Skeletal muscle satellite cell (primary cell): ENCODE data around the gene AKR1C2.
A peak's percentile ranks its signal among the peaks of the same experiment; 100 is the strongest.
"Not testable (repeated sequence)": the region's sequence is repeated elsewhere in the genome, so short reads cannot be mapped to it uniquely, and the experiment has no call there.

Experiments
- H3K27me3 ChIP-seq: 2 replicates; pipeline ENCODE4 v1.7.0; 2013; ENCODE audit warnings: low read length; ENCODE audit not compliant: control insufficient read depth, insufficient read depth
- H3K36me3 ChIP-seq: 2 replicates; pipeline ENCODE4 v1.7.0; 2013; ENCODE audit warnings: mild to moderate bottlenecking, control low read depth, low read length; ENCODE audit not compliant: insufficient read depth
- H3K4me1 ChIP-seq: 2 replicates; pipeline ENCODE4 v1.7.0; 2013; ENCODE audit warnings: low read length; ENCODE audit not compliant: control insufficient read depth, insufficient read depth
- H3K4me2 ChIP-seq: 2 replicates; pipeline ENCODE4 v1.7.0; 2013; ENCODE audit warnings: mild to moderate bottlenecking, low read length
- H3K4me3 ChIP-seq: 2 replicates; pipeline ENCODE4 v1.7.0; 2013; ENCODE audit warnings: low read length
- H3K9ac ChIP-seq: 2 replicates; pipeline ENCODE4 v1.7.0; 2013; ENCODE audit warnings: mild to moderate bottlenecking, low read depth, low read length, moderate library complexity
- H3K9me3 ChIP-seq: replicated peaks from 2 replicates; pipeline ENCODE4 v1.7.0; 2013; ENCODE audit warnings: mild to moderate bottlenecking, control low read depth, low read length

The AKR1C2 gene

GRCh38 chr10:5023177-5023805 is 19.6 kb upstream of the AKR1C2 start:
- H3K4me2 ChIP-seq: no peak overlapping the region
- H3K27me3 ChIP-seq: no peaks in the 10 kb centered on the region
- H3K4me1 ChIP-seq: peaks cover 43% of the 10 kb centered on the region
- no peaks in the 10 kb centered on the region for H3K9me3 ChIP-seq
- H3K36me3 ChIP-seq: no peaks in the 10 kb centered on the region
- no peak overlapping the region for H3K4me3 ChIP-seq
- H3K9ac ChIP-seq: no peak overlapping the region

- H3K27me3 ChIP-seq: not testable (repeated sequence)
These were observed 18.1 kb upstream of the AKR1C2 start for GRCh38 chr10:5021624-5022290.

GRCh38 chr10:5019770-5020612 is 16.3 kb upstream of the AKR1C2 start:
- not testable (repeated sequence) for H3K9me3 ChIP-seq, H3K9ac ChIP-seq, H3K4me2 ChIP-seq, H3K4me3 ChIP-seq, H3K36me3 ChIP-seq, H3K27me3 ChIP-seq
- peaks cover 39% of the 10 kb centered on the region for H3K4me1 ChIP-seq

More at GRCh38 chr10:5021624-5022290, 18.1 kb upstream of the AKR1C2 start:
- not testable (repeated sequence) for H3K9ac ChIP-seq, H3K4me3 ChIP-seq, H3K9me3 ChIP-seq, H3K4me2 ChIP-seq, H3K36me3 ChIP-seq
- H3K4me1 ChIP-seq: peaks cover 49% of the 10 kb centered on the region

GRCh38 chr10:5018671-5019277 is 15.1 kb upstream of the AKR1C2 start:
- Histone ChIP-seq H3K9ac (peak overlapping the region; percentile 39), H3K4me1 (peaks cover 36% of the 10 kb centered on the region)
- H3K36me3 ChIP-seq, H3K4me2 ChIP-seq, H3K27me3 ChIP-seq, H3K4me3 ChIP-seq, H3K9me3 ChIP-seq: not testable (repeated sequence)

GRCh38 chr10:5018134-5018533 is 14.5 kb upstream of the AKR1C2 start:
- H3K9me3 ChIP-seq: no peaks in the 10 kb centered on the region
- peaks cover 36% of the 10 kb centered on the region for H3K4me1 ChIP-seq
- no peak overlapping the region for H3K9ac ChIP-seq
- no peaks in the 10 kb centered on the region for H3K36me3 ChIP-seq
- H3K4me2 ChIP-seq: no peak overlapping the region
- H3K27me3 ChIP-seq: no peaks in the 10 kb centered on the region
- no peak overlapping the region for H3K4me3 ChIP-seq

- Histone ChIP-seq H3K9me3 (no peaks in the 10 kb centered on the region), H3K4me1 (peaks cover 20% of the 10 kb centered on the region), H3K36me3 (no peaks in the 10 kb centered on the region), H3K4me2 (no peak overlapping the region), H3K27me3 (no peaks in the 10 kb centered on the region), H3K4me3 (no peak overlapping the region), H3K9ac (no peak overlapping the region)
These were observed 11.3 kb upstream of the AKR1C2 start for GRCh38 chr10:5014936-5015335.

GRCh38 chr10:5014200-5014910 is 10.7 kb upstream of the AKR1C2 start:
- not testable (repeated sequence) for H3K9me3 ChIP-seq, H3K9ac ChIP-seq, H3K4me3 ChIP-seq, H3K27me3 ChIP-seq, H3K4me2 ChIP-seq, H3K36me3 ChIP-seq
- peaks cover 14% of the 10 kb centered on the region for H3K4me1 ChIP-seq

GRCh38 chr10:5013385-5013784 is 9.7 kb upstream of the AKR1C2 start:
- no peak overlapping the region for H3K4me3 ChIP-seq
- H3K4me1 ChIP-seq: peaks cover 14% of the 10 kb centered on the region
- H3K36me3 ChIP-seq: no peaks in the 10 kb centered on the region

GRCh38 chr10:5012595-5012994 is 8.9 kb upstream of the AKR1C2 start:
- no peak overlapping the region for H3K4me2 ChIP-seq
- no peak overlapping the region for H3K4me3 ChIP-seq
- H3K4me1 ChIP-seq: peaks cover 10% of the 10 kb centered on the region
- no peak overlapping the region for H3K9ac ChIP-seq
- H3K36me3 ChIP-seq: no peaks in the 10 kb centered on the region
- H3K9me3 ChIP-seq: no peaks in the 10 kb centered on the region
- H3K27me3 ChIP-seq: no peaks in the 10 kb centered on the region

More at GRCh38 chr10:5013385-5013784, 9.7 kb upstream of the AKR1C2 start:
- Histone ChIP-seq H3K4me2 (no peak overlapping the region), H3K9ac (no peak overlapping the region), H3K9me3 (no peaks in the 10 kb centered on the region), H3K27me3 (no peaks in the 10 kb centered on the region)

- peaks cover 10% of the 10 kb centered on the region for H3K4me1 ChIP-seq
- not testable (repeated sequence) for H3K4me2 ChIP-seq, H3K4me3 ChIP-seq, H3K9ac ChIP-seq, H3K27me3 ChIP-seq, H3K36me3 ChIP-seq, H3K9me3 ChIP-seq
These were observed 7.7 kb upstream of the AKR1C2 start for GRCh38 chr10:5011392-5011791.

GRCh38 chr10:5010043-5010442 is 6.4 kb upstream of the AKR1C2 start:
- H3K4me2 ChIP-seq, H3K9me3 ChIP-seq, H3K27me3 ChIP-seq, H3K4me3 ChIP-seq, H3K9ac ChIP-seq, H3K36me3 ChIP-seq: not testable (repeated sequence)
- H3K4me1 ChIP-seq: peaks cover 10% of the 10 kb centered on the region
